Left forelimb (tissue), 1 donor: ENCODE measurements around the gene PACSIN2.

Source experiments
- DNase-seq: peaks from one replicate; pipeline ENCODE4 v3.0.0-alpha.2; 2018; ENCODE audit warnings: low spot score

The PACSIN2 gene

DNA sequence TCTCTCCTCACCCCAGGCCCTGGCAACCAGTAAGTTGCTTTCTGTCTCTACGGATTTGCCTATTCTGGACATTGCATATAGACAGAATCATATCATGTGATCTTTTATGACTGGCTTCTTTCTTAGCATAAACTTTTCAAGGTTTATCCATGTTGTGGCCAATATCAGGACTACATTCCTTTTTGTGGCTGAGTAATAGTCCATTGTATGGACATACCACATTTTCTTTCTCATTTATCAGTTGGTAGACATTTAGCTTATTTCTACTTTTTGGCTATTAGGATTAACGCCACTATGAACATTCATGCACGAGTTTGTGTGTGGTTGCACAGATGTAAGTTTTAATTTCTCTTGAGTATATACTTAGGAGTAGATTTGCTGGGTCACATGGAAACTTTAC is 193.6 kb downstream of the PACSIN2 start:
- no peak for DNase-seq

DNA sequence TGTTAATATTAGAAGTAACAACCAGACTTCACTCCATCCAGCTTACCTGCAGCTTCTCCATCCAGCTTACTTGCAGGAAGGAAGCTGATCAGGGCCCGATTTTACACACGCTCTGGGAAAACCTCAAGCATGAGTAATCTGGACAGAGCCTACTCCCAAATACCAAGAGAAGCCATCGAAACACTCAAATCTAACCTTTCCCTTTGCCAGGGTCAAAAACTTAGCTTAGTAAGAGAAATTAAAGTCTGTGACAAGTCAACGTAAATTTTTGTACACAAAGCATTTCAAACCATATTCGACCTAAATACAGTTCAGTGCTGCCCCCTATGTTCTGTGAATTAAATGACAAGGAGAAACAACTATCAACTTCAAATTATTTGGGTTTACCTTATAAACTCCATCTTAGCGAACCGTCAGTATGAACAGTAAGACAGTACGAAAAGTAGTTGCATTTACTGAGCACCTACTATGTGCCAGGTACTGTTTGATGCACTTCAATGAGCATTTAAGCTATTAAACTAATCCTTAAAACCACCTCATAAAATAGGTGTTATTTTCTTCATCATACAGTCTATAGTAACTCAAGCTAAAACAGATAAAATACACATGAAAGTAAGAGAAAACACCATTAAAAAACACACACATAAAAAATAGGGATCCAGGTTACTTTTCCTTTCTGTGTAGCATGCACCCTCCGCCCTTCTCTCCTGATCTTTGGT is 194.7 kb downstream of the PACSIN2 start:
- no peak for DNase-seq
